Dendritic cell treated with granulocyte-macrophage colony-stimulating factor and Interleukin-4, amounts not matched to agents 40 ng/mL and 50 ng/mL, for 4 days (primary cell): ENCODE measurements around the gene PBX4.

Source experiments
- H3K27ac Mint-ChIP-seq: one replicate; pipeline ENCODE4 v1.8.0; 2022; ENCODE audit warnings: mild to moderate bottlenecking, mixed read lengths
- H3K27me3 Mint-ChIP-seq: one replicate; pipeline ENCODE4 v1.8.0; 2022; ENCODE audit warnings: mild to moderate bottlenecking, mixed read lengths
- H3K36me3 Mint-ChIP-seq: one replicate; pipeline ENCODE4 v1.8.0; 2022; ENCODE audit warnings: low read depth, mixed read lengths
- H3K4me1 Mint-ChIP-seq: one replicate; pipeline ENCODE4 v1.8.0; 2022; ENCODE audit warnings: low read depth, mixed read lengths
- H3K4me3 Mint-ChIP-seq: one replicate; pipeline ENCODE4 v1.8.0; 2022; ENCODE audit warnings: mild to moderate bottlenecking, moderate library complexity, mixed read lengths
- H3K9me3 Mint-ChIP-seq: one replicate; pipeline ENCODE4 v1.8.0; 2022; ENCODE audit warnings: mixed read lengths
- intact Hi-C: fragments of 100-400 bp; cut with micrococcal nuclease; formaldehyde crosslinking; loops from one replicate; pipeline ENCODE4 v1.15.0; 2022

The PBX4 gene

DNA sequence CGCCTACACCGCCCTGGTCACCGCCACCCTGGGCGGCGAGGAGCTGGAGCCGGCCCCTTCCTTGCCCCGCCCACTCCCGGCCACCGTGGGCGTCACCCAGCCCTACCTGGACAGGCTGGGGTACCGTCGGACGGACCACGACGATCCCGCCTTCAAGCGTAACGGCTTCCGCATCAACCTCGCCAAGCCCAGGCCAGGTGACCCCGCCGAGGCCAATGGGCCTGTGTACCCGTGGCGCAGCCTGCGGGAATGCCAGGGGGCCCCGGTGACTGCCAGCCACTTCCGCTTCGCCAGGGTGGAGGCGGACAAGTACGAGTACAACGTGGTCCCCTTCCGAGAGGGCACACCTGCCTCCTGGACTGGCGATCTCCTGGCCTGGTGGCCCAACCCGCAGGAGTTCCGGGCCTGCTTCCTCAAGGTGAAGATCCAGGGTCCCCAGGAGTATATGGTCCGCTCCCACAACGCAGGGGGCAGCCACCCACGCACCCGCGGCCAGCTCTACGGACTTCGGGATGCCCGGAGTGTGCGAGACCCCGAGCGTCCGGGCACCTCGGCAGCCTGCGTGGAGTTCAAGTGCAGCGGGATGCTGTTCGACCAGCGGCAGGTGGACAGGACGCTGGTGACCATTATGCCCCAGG is 73.4 kb downstream of the PBX4 start:
- no peak overlapping the region for H3K4me3 Mint-ChIP-seq
- H3K9me3 Mint-ChIP-seq, result no peaks in the 10 kb centered on the region
- H3K27me3 Mint-ChIP-seq, result peaks cover 27% of the 10 kb centered on the region
- H3K27ac Mint-ChIP-seq, result no peak overlapping the region
- peaks cover 38% of the 10 kb centered on the region for H3K4me1 Mint-ChIP-seq
- intact Hi-C loops, result no loop called here
- no peaks in the 10 kb centered on the region for H3K36me3 Mint-ChIP-seq

GRCh38 chr19:19544257-19544953 is 74.1 kb downstream of the PBX4 start:
- H3K36me3 Mint-ChIP-seq, result no peaks in the 10 kb centered on the region
- intact Hi-C loops, result no loop called here
- H3K4me1 Mint-ChIP-seq, result peaks cover 35% of the 10 kb centered on the region
- H3K27ac Mint-ChIP-seq, result no peak overlapping the region
- H3K27me3 Mint-ChIP-seq, result peaks cover 32% of the 10 kb centered on the region
- no peaks in the 10 kb centered on the region for H3K9me3 Mint-ChIP-seq
- no peak overlapping the region for H3K4me3 Mint-ChIP-seq

- Mint-ChIP-seq H3K27ac (peak overlapping the region; percentile 63), H3K4me1 (peaks cover 33% of the 10 kb centered on the region), H3K9me3 (no peaks in the 10 kb centered on the region), H3K4me3 (no peak overlapping the region), H3K27me3 (peaks cover 37% of the 10 kb centered on the region), H3K36me3 (no peaks in the 10 kb centered on the region)
- intact Hi-C loops, result no loop called here
Measured at GRCh38 chr19:19543640-19544039, 74.8 kb downstream of the PBX4 start.

DNA sequence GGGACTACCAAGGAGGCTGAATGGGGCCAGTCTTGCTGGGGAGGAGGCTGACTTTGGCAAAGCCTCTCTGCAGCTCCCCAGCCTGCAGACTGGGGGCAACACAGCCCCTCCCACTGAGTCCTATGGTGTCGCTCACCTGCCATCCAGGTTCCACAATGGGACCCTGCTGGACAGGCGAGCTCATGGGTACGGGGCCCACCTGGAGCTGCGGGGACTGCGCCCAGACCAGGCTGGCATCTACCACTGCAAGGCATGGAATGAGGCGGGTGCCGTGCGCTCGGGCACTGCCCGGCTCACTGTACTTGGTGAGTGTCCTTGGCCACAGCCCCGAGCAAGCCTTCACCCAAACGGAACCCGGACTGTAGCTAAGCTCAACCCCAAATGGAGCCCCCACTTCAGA is 75.4 kb downstream of the PBX4 start:
- Mint-ChIP-seq H3K27me3 (peaks cover 40% of the 10 kb centered on the region), H3K27ac (peak overlapping the region; percentile 63), H3K4me3 (no peak overlapping the region), H3K36me3 (no peaks in the 10 kb centered on the region), H3K9me3 (no peaks in the 10 kb centered on the region), H3K4me1 (peaks cover 37% of the 10 kb centered on the region)
- intact Hi-C loops, result no loop called here

GRCh38 chr19:19542507-19542906 is 76.0 kb downstream of the PBX4 start:
- Mint-ChIP-seq H3K4me3 (no peak overlapping the region), H3K27me3 (peaks cover 44% of the 10 kb centered on the region), H3K36me3 (no peaks in the 10 kb centered on the region), H3K27ac (peak overlapping the region; percentile 63), H3K4me1 (peaks cover 42% of the 10 kb centered on the region), H3K9me3 (no peaks in the 10 kb centered on the region)
- intact Hi-C loops, result no loop called here

- peaks cover 53% of the 10 kb centered on the region for H3K27me3 Mint-ChIP-seq
- intact Hi-C loops, result no loop called here
- H3K36me3 Mint-ChIP-seq, result no peaks in the 10 kb centered on the region
- no peaks in the 10 kb centered on the region for H3K9me3 Mint-ChIP-seq
- no peak overlapping the region for H3K27ac Mint-ChIP-seq
- H3K4me3 Mint-ChIP-seq, result no peak overlapping the region
- peaks cover 43% of the 10 kb centered on the region for H3K4me1 Mint-ChIP-seq
Measured at GRCh38 chr19:19541616-19542015, 76.9 kb downstream of the PBX4 start.

- intact Hi-C loops, result no loop called here
- Mint-ChIP-seq H3K4me1 (peaks cover 43% of the 10 kb centered on the region), H3K36me3 (peaks cover 1% of the 10 kb centered on the region), H3K27me3 (peaks cover 60% of the 10 kb centered on the region), H3K27ac (peak overlapping the region; percentile 55), H3K4me3 (peak overlapping the region; percentile 62), H3K9me3 (no peaks in the 10 kb centered on the region)
Measured at GRCh38 chr19:19540715-19541515, 77.6 kb downstream of the PBX4 start.

- intact Hi-C loops, result no loop called here
- H3K36me3 Mint-ChIP-seq, result peaks cover 9% of the 10 kb centered on the region
- no peaks in the 10 kb centered on the region for H3K9me3 Mint-ChIP-seq
- H3K27ac Mint-ChIP-seq, result peak overlapping the region; percentile 55
- peak overlapping the region; percentile 62 for H3K4me3 Mint-ChIP-seq
- H3K27me3 Mint-ChIP-seq, result peaks cover 60% of the 10 kb centered on the region
- H3K4me1 Mint-ChIP-seq, result peaks cover 43% of the 10 kb centered on the region
Measured at GRCh38 chr19:19540064-19540714, 78.3 kb downstream of the PBX4 start.

- no peak overlapping the region for H3K27ac Mint-ChIP-seq
- H3K9me3 Mint-ChIP-seq, result no peaks in the 10 kb centered on the region
- H3K4me3 Mint-ChIP-seq, result peak overlapping the region; percentile 26
- H3K36me3 Mint-ChIP-seq, result peaks cover 11% of the 10 kb centered on the region
- intact Hi-C loops, result no loop called here
- peaks cover 43% of the 10 kb centered on the region for H3K4me1 Mint-ChIP-seq
- H3K27me3 Mint-ChIP-seq, result peaks cover 60% of the 10 kb centered on the region
Measured at GRCh38 chr19:19539698-19540063, 78.8 kb downstream of the PBX4 start.

- no peak overlapping the region for H3K4me3 Mint-ChIP-seq
- H3K27ac Mint-ChIP-seq, result no peak overlapping the region
- intact Hi-C loops, result no loop called here
Measured at GRCh38 chr19:19538785-19539166, 79.7 kb downstream of the PBX4 start.

DNA sequence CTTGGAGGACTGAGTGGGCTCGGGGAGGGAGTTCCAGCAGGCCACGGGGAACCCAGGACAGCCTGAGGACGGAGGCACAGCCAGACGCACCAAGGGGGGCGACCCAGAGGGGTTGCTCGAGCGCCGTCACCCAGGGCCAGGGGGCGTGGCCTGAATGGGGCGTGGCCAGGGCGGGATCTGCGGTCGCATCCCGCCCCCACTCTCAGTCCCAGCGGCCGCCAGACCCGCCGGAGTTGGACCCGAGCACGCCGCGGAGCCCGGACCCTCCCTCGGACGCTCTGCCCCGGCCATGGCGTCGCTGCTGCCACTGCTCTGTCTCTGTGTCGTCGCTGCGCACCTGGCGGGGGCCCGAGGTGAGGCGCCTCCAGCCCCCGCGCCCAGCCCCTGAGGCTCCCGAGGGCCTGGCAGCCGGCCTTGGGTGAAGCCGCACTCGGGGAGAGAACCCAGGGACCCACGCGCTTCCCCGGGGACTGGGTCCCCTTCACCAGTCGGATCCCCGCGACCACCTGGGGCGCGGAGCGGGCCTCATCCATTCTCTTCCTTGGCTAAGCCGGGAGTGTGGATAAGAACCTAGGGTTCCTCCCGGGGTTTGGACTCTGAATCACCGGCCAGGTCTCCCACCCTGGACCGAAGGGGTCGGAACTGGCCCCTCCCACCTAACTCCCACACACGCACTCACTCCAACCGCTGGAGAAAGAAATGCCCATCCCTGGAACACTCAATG is 80.3 kb downstream of the PBX4 start, which contains the start of gene CILP2:
CILP2 (plus strand) TSS at position 205 of the 724 bp plus-strand sequence; CDS start at position 290, 85 bp downstream.
- no peak within 1 kb of the TSS for H3K27ac Mint-ChIP-seq
- intact Hi-C loops, result no loop called here

More at GRCh38 chr19:19538785-19539166, 79.7 kb downstream of the PBX4 start:
- H3K9me3 Mint-ChIP-seq, result no peaks in the 10 kb centered on the region
- H3K4me1 Mint-ChIP-seq, result peaks cover 43% of the 10 kb centered on the region
- peaks cover 11% of the 10 kb centered on the region for H3K36me3 Mint-ChIP-seq
- H3K27me3 Mint-ChIP-seq, result peaks cover 60% of the 10 kb centered on the region

GRCh38 chr19:19537075-19538048 is 81.1 kb downstream of the PBX4 start:
- Mint-ChIP-seq H3K4me1 (peaks cover 31% of the 10 kb centered on the region), H3K36me3 (peaks cover 11% of the 10 kb centered on the region), H3K27me3 (peaks cover 58% of the 10 kb centered on the region), H3K27ac (no peak overlapping the region), H3K9me3 (no peaks in the 10 kb centered on the region), H3K4me3 (no peak overlapping the region)
- intact Hi-C loops, result no loop called here

More for the DNA sequence above, 80.3 kb downstream of the PBX4 start, which contains the start of gene CILP2:
- Mint-ChIP-seq H3K4me1 (peaks cover 40% of the 10 kb centered on the region), H3K4me3 (no peak within 1 kb of the TSS), H3K9me3 (no peaks in the 10 kb centered on the region), H3K36me3 (peaks cover 11% of the 10 kb centered on the region), H3K27me3 (peaks cover 60% of the 10 kb centered on the region)
